HG02970 (cell line): ENCODE measurements around the gene GLRA1.
"Not testable (repeated sequence)": the region's sequence is repeated elsewhere in the genome, so short reads cannot be mapped to it uniquely, and the experiment has no call there.

Experiments used
- ATAC-seq: cut with Tn5 transposase; IDR thresholded peaks from one replicate; pipeline ENCODE4 v1.9.1; 2021; ENCODE audit warnings: mild to moderate bottlenecking, moderate library complexity, moderate number of reproducible peaks; ENCODE audit not compliant: unreplicated experiment, low FRiP score

Gene GLRA1

GRCh38 chr5:151921916-151922315 is 2.7 kb downstream of the GLRA1 start:
- ATAC-seq: no peak

DNA sequence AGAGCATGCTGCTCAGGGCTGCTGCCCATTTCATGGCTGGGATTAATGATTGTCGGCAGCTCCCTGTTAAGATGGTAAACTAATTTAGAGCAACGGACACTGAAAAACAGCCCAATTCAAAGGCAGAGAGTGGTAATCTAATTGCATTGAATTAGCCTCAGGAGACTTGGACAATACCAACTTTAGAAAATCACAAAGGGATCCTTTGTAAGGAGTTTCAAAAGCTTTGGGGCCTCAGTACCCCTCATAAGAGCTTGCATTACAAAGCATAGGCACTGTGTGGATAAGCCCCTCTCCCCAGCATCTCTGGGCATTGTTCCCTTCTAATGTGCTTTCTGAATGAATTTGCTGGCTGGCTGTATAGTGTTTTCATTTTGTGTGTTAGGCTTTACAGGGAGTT is 6.7 kb downstream of the GLRA1 start:
- no peak for ATAC-seq

- ATAC-seq: no peak
Measured at GRCh38 chr5:151913425-151913824, 11.2 kb downstream of the GLRA1 start.

- no peak for ATAC-seq
Measured at GRCh38 chr5:151912360-151912759, 12.3 kb downstream of the GLRA1 start.

DNA sequence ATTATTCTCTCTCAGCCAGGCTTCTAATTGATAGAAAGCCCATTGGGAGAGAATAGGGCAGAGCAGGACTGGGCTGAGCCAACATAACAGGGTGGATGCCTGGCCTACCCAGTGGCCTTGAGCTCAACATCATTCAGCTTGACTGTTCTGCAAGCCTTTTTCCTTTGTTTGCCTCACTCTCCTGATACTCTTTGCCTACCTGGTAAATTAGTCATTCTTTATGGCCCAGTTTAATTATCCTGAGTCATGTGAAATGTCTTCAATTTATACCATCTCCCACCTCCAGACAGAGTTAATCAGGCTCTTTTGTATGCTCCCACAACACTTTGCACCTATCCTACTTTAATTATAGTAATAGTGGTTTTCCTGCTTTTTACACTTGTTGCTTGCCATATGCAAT is 13.6 kb downstream of the GLRA1 start:
- ATAC-seq: no peak

GRCh38 chr5:151909628-151910027 is 15.0 kb downstream of the GLRA1 start:
- no peak for ATAC-seq

- ATAC-seq: no peak
Measured at GRCh38 chr5:151906246-151906645, 18.4 kb downstream of the GLRA1 start.

- no peak for ATAC-seq
Measured at GRCh38 chr5:151905557-151905961, 19.1 kb downstream of the GLRA1 start.

DNA sequence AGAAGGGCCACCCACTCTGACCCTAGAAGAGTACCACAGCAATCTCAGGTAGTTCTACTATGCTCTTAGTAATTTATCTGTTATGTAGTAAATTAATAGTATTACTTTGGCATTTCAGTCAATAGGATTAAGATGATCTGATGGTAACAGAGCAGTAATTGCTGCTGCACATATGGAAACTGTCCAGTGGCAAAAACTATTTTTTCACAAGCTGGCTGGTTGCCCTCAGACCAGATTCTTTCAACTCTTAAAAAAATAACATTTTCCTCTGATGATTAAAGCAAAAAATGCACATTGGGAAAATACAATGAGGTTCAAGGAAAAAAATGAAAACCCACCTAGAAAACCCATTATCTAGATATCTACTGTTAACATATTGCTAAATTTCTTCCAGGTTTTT is 19.7 kb downstream of the GLRA1 start:
- ATAC-seq: no peak

DNA sequence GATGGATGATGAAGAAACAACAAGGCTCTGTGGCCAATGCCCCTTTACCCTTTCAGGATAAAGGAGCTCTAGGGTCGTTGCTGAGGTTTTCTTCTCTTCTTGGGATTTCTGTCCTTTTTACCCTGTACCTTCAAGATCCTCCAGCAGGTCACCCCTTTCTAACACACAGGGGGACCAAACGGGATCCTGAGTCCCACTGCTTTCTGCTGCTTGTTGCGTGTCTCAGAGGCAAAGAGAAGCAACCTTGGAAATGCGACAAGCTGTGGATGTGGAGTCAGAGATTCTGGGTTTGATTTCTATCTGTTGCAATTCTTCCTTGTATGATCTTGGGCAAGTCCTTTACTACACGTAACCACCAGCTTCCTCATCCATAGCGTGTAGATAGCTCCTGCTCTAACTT is 20.5 kb downstream of the GLRA1 start:
- ATAC-seq: no peak

DNA sequence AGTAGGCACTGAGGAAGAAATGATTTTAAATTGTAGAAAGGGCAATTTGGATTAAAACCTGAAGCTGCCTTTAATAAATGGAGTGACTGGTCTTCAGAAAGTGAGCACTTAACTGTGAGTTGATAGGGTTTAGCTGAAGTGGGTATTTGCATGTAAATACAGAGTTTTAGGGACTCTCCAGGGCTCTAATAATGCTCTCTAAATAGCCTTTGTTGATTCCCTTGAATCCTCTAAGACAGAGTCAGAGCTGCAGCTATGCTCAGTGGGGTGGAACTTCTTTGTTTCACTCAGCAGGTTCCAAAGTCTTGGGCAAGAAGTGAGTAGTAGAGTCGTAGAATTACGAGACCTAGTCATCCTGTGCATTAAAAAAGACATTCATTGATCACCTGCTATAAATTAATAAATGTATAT is 21.4 kb downstream of the GLRA1 start:
- peak; percentile 86 for ATAC-seq

DNA sequence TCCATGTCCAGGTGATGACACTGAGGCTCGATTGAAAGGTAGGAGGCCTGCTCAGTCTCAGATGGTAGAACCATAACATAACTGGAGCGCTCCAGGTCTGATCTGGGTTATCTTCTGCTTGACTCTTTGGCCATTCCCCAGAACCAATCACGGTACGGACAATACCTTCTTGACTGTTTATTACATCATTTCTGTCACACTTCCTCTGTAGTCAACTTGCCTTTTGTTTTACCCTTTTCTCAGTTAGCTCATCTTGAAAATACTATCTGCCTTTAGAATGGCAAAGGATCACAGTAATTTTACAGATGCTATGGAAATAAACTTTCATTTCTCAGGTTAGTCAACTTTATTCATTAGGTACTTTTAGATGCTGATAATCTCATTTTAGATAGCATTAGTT is 22.4 kb downstream of the GLRA1 start:
- ATAC-seq: no peak

DNA sequence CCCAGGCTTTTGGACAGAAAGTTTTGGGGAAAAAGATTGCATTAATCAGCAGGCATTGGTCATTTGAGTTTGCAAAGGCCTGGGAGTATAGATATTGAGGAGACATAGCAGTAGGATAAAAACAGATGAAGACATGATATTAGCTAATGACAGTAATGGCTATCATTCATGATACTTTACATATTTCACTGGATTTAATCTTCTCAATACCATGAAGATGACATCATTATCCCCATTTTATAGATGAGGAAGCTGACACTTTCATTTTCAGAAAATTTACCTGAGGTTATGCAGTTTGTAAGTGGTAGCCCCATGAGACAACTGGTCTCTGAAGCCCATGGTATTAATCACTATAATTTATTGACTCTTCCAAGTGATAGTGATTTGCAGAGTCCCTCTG is 23.0 kb downstream of the GLRA1 start:
- no peak for ATAC-seq

- ATAC-seq: no peak
Measured at GRCh38 chr5:151900891-151901290, 23.8 kb downstream of the GLRA1 start.

DNA sequence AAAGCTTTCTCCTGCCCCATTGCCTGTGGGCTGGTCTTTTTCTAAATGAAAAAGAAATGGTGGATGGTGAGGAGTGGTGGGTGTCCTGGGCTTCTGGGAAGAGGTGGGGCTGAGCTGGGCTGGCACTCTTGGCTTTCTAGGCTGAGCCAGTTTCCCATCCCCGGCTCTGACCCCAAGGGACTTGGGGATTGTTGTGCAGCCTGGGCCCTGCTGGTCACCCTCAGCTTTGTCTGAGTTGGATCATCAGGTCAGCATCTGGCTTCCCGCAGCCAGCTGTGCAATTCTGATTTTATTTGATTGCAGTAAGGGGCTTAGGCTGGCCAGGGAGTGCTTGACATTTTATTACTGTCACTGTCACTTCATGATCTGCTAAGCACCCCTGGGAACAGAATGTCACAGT is 25.3 kb downstream of the GLRA1 start:
- no peak for ATAC-seq

- ATAC-seq: no peak
Measured at GRCh38 chr5:151897896-151898295, 26.8 kb downstream of the GLRA1 start.

GRCh38 chr5:151897020-151897552 is 27.6 kb downstream of the GLRA1 start:
- ATAC-seq: no peak

DNA sequence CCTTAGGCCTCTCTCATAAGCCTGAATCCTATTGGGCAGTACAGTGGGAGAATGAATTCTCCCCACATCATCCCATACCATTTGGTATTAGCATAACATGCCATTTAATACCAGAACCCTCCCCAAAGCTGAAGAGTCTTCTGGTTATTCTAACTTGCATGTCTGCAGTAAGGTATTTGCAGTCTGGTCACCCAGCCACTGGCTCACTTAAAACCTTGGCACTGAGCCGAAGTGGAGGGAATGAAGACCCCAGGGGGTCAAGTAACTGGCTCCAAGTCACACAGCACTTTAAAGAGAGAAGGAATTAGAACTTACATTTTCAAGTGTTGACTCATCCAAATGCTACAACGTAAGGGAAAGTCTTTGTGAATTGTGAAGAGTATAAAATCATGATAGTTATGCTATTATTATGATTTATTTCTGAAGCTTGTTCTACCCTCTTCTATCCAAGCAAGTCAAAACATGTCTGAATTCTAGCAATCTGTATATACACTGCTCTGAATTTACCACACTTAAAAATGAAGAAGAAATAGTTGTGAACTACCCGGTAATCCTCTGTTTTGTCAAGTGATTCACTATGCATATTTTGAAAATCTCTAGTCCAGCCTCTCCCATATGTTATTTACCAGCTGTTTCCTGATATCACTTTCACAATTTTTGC is 28.5 kb downstream of the GLRA1 start:
- no peak for ATAC-seq

DNA sequence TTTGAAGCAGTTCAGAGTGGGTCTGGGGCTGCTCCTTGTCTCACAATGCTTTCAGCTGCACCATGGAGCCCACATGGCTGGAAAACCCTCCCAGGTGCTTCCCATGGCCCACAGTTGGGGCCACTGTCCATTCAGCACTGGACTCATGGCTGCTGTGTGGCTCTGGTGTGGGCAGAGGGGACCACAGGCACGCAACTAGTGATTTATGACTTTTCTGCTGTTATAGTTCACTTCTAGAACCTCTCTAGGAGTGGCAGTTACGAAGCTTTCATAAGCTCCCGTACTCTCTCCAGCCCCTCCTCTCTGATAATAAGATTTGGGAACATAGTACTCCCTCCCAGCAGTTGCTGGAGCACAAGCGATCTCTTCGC is 29.0 kb downstream of the GLRA1 start:
- ATAC-seq: no peak

DNA sequence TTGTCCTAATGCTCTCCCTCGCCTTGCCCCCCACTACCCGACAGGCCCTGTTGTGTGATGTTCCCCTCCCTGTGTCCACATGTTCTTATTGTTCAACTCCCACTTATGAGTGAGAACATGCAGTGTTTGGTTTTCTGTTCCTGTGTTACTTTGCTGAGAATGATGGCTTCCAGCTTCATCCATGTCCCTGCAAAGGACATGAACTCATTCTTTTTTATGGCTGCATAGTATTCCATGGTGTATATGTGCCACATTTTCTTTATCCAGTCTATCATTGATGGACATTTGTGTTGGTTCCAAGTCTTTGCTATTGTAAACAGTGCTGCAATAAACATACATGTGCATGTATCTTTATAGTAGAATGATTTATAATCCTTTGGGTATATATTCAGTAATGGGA is 31.2 kb downstream of the GLRA1 start:
- not testable (repeated sequence) for ATAC-seq

- ATAC-seq: no peak
Measured at GRCh38 chr5:151892393-151892792, 32.3 kb downstream of the GLRA1 start.

DNA sequence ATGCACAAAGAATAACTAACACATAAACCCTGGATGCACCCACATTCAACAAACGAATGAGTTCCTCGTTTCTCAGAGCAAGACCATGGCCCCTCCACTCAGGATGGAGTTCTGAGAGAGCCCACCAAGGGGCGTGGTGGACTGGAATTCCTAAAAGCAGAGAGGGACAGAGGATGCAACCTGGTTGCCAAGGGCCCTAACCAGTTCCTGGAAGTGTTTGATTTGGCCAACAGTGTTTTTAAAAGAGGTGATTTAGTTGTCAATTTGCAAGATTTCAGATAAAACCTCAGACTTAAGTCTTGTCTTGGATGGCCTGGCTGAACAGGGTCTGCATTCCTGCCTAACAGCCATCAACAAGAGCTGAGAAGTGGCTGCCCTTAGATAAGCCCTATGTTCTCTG is 34.4 kb downstream of the GLRA1 start:
- no peak for ATAC-seq

GRCh38 chr5:151889614-151890013 is 35.0 kb downstream of the GLRA1 start:
- ATAC-seq: no peak
